PC-9 (cell line): ENCODE measurements around the gene MON1A. TPM values are rescaled to one million over a fixed set of nuclear protein-coding genes. Genes with fewer than 3 reads are reported as not detected.
"Not testable (repeated sequence)": the region's sequence is repeated elsewhere in the genome, so short reads cannot be mapped to it uniquely, and the experiment has no call there.

Experiments used
- BruUV-seq: library from RNA; stranded (reverse); fragments of 400-500 nt; replicated peaks from 2 replicates; lab custom pipeline; 2021; lab: Mats Ljungman, UMichigan
- CTCF ChIA-PET: fragments of 300-600 bp; sonication (Branson Sonifier 250); formaldehyde crosslinking; loops from one replicate; lab custom pipeline; 2022; ENCODE audit warnings: antibody characterized with exemption; lab: Charles Lee
- POLR2A ChIA-PET: fragments of 300-600 bp; sonication (Branson Sonifier 250); formaldehyde crosslinking; loops from one replicate; lab custom pipeline; 2022; ENCODE audit warnings: antibody characterized with exemption; ENCODE audit not compliant: unreplicated experiment; lab: Charles Lee
- DNase-seq, 2 experiments: peaks; one replicate each; pipeline versions ENCODE4 v3.0.0 to v3.0.0-alpha.2; 2015 to 2022; ENCODE audit warnings: mixed read lengths in 1 of 2
- H2AFZ ChIP-seq: fragments of 200-600 bp; sonication (generic); 2 replicates; pipeline ENCODE4 v1.8.1; 2017; ENCODE audit warnings: antibody characterized with exemption
- H3F3A ChIP-seq: fragments of 200-600 bp; sonication (generic); 2 replicates; pipeline ENCODE4 v1.8.1; 2017; ENCODE audit warnings: antibody characterized with exemption, mild to moderate bottlenecking, low read depth; ENCODE audit not compliant: insufficient read depth
- H3K27ac ChIP-seq: fragments of 200-600 bp; sonication (generic); 2 replicates; pipeline ENCODE4 v1.6.1; 2016; ENCODE audit warnings: mixed run types
- H3K27me3 ChIP-seq: fragments of 200-600 bp; sonication (generic); 2 replicates; pipeline ENCODE4 v1.6.1; 2016; ENCODE audit warnings: low read depth, mixed run types; ENCODE audit not compliant: insufficient read depth
- H3K36me3 ChIP-seq: fragments of 200-600 bp; sonication (generic); 2 replicates; pipeline ENCODE4 v1.6.1; 2016; ENCODE audit warnings: low read depth, mixed run types
- H3K4me1 ChIP-seq: fragments of 200-600 bp; sonication (generic); replicated peaks from 2 replicates; pipeline ENCODE4 v1.6.1; 2016; ENCODE audit warnings: mixed run types; ENCODE audit not compliant: insufficient read depth
- H3K4me2 ChIP-seq: fragments of 200-600 bp; sonication (generic); 2 replicates; pipeline ENCODE4 v1.6.1; 2017; ENCODE audit warnings: mixed run types
- H3K4me3 ChIP-seq: fragments of 200-600 bp; sonication (generic); 2 replicates; pipeline ENCODE4 v1.6.1; 2016; ENCODE audit warnings: mixed run types
- H3K79me2 ChIP-seq: fragments of 200-600 bp; sonication (generic); 2 replicates; pipeline ENCODE4 v1.6.1; 2017; ENCODE audit warnings: low read depth, mixed run types
- H3K9me2 ChIP-seq: fragments of 200-600 bp; sonication (generic); 2 replicates; pipeline ENCODE4 v1.8.1; 2017; ENCODE audit warnings: mild to moderate bottlenecking; ENCODE audit not compliant: insufficient read depth
- H3K9me3 ChIP-seq: fragments of 200-600 bp; sonication (generic); 2 replicates; pipeline ENCODE4 v1.8.1; 2016; ENCODE audit warnings: low read depth; ENCODE audit not compliant: insufficient read depth
- H4K20me1 ChIP-seq: fragments of 200-600 bp; sonication (generic); 2 replicates; pipeline ENCODE4 v1.8.1; 2017; ENCODE audit not compliant: insufficient read depth
- CTCF ChIP-seq: fragments of 200-600 bp; sonication (generic); conservative IDR thresholded peaks from 2 replicates; pipeline ENCODE4 v1.6.1; 2017; ENCODE audit warnings: mixed run types, antibody characterized with exemption, mild to moderate bottlenecking, moderate library complexity
- EZH2 ChIP-seq: fragments of 200-600 bp; sonication (generic); IDR thresholded peaks from 2 replicates; pipeline ENCODE4 v1.8.0; 2017; ENCODE audit warnings: antibody characterized with exemption, low read depth
- intact Hi-C: fragments of 100-400 bp; cut with micrococcal nuclease; formaldehyde crosslinking; loops from one replicate; pipeline ENCODE4 v1.10.0; 2022; ENCODE audit not compliant: unreplicated experiment
- total RNA-seq: library from RNA; stranded (reverse); gene quantifications from 2 replicates; pipeline ENCODE4 v1.2.3, GENCODE V29; 2021

MON1A gene
- total RNA-seq, 1 experiment from 2014 or later = 4.8 TPM

- Histone ChIP-seq H2AFZ (peak overlapping the region; percentile 76), H3K9me2 (no peaks in the 10 kb centered on the region), H3K36me3 (no peaks in the 10 kb centered on the region), H3K79me2 (peaks cover 32% of the 10 kb centered on the region), H3K4me3 (peak overlapping the region; percentile 43; the same call in 1 of the 2 replicates), H3K27me3 (no peaks in the 10 kb centered on the region), H3K4me2 (peak overlapping the region; percentile 75), H3K4me1 (peaks cover 38% of the 10 kb centered on the region), H3K27ac (peak overlapping the region; percentile 50), H3K9me3 (no peaks in the 10 kb centered on the region), H3F3A (peaks cover 35% of the 10 kb centered on the region), H4K20me1 (no peaks in the 10 kb centered on the region)
- ChIA-PET POLR2A (interaction anchor here (0.6 kb wide), 3 partner anchors 43 to 366 kb away, joined by 3 to 26 read pairs (median 4); no protein-coding TSS in a partner anchor), CTCF (interaction anchor here (0.5 to 1.8 kb wide), 9 partner anchors 8 to 1502 kb away, joined by 3 to 7 read pairs (median 4); partner anchors contain the start of genes INKA1 and MON1A)
- peak; percentile 73 to 78 for DNase-seq
- intact Hi-C loops = loop anchor here (1.0 to 5.0 kb wide), 4 partner anchors 67 to 204 kb away; no protein-coding TSS in a partner anchor
- no TSS peak for BruUV-seq
- peak; percentile 70 for TF ChIP-seq CTCF
- no peak for TF ChIP-seq EZH2
Measured at GRCh38 chr3:49906073-49906743, 23.4 kb downstream of the MON1A start.

DNA sequence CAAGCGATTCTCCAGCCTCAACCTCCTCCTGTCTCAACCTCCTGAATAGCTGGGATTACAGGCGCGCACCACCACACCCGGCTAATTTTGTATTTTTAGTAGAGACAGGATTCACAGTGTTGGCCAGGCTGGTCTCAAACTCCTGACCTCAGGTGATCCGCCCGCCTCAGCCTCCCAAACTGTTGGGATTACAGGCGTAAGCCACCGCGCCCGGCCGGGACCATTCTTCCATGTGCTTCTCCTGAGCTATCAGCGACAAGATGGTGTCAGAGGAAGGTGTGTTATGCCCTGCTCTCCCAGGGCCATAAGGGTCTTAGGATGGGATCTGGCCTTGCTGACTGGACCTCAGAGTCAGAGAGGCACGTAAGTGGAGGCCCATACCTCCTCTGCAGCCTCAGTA, 25.2 kb downstream of the MON1A start:
- H3K4me1 ChIP-seq = peaks cover 47% of the 10 kb centered on the region
- H2AFZ ChIP-seq, CTCF ChIA-PET, POLR2A ChIA-PET, H3K27ac ChIP-seq, H4K20me1 ChIP-seq, H3K36me3 ChIP-seq, DNase-seq, H3K27me3 ChIP-seq, H3K4me3 ChIP-seq, H3K9me2 ChIP-seq, H3K9me3 ChIP-seq: not testable (repeated sequence)
- peaks cover 50% of the 10 kb centered on the region for H3F3A ChIP-seq
- H3K79me2 ChIP-seq = peaks cover 44% of the 10 kb centered on the region
- intact Hi-C loops = loop anchor here (1.0 to 5.0 kb wide), 2 partner anchors 48 to 117 kb away; partner anchors contain the start of genes IP6K1 and TRAIP
- peak overlapping the region; percentile 75 for H3K4me2 ChIP-seq
- TSS peak; percentile 4 for BruUV-seq

DNA sequence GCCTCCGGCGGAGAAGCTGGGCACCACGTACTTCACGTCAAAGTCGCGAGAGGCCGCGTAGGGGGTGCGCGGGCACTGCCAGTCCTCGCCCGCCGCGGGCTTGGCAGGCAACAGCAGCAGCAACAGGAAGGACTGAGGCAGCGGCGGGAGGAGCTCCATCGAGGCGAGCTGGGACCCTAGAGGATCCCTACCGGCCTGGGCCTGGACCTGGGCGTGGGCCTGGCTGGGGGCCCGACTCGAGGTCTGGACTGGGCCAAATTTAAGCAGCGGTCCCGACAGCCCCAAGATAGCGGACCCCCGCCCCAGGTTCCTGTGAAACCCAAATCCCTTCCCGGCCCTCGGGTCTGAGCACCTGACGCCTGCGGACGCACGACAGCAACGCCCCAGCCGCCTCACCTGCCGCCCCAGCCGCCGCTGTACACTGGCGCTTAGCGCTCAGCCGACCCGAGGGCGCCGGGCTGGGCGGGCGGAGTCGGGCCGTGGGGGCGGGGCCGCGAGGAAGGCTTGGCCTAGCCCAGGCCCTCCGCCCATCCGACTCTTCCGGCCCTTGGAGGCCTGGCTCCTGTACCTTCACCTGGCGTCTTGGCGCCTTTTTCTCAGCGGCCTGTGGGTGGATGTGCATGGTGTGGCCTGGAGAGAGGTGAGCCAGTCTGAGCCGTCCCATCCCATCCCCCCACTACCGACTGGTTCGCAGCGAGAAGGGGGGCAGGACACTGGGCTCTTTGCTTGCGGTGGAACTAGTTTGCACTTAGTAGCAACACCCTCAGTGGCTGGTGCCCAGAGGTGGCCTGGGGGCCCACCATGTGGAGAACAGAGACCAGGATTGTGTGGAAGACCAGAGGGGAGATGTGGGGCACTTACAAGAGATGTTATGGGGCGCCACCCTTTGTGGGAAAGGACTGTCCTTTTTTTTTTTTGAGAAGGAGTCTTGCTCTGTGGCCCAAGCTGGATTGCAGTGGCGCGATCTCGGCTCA, 25.9 kb downstream of the MON1A start, which contains the start of gene MST1R:
TSS of gene MST1R (minus strand) at position 423 of the 974 bp plus-strand sequence. CDS start at position 159, 264 bp downstream.
- peak; percentile 90 to 98 for DNase-seq
- TF ChIP-seq EZH2 (no peak), CTCF (no peak)
- no peaks in the 10 kb centered on the region for H3K9me3 ChIP-seq
- no peaks in the 10 kb centered on the region for H3K27me3 ChIP-seq
- peak within 1 kb of the TSS; percentile 89 for H3K4me2 ChIP-seq
- intact Hi-C loops = loop anchor here (1.0 to 5.0 kb wide), 3 partner anchors 37 to 116 kb away; partner anchors contain the start of genes IP6K1, RBM6 and TRAIP
- H3K4me3 ChIP-seq = peak within 1 kb of the TSS; percentile 87
- no peaks in the 10 kb centered on the region for H3K9me2 ChIP-seq
- no peaks in the 10 kb centered on the region; the same call in 1 of the 2 replicates for H4K20me1 ChIP-seq
- H2AFZ ChIP-seq = no peak within 1 kb of the TSS
- H3K79me2 ChIP-seq = peaks cover 51% of the 10 kb centered on the region
- CTCF ChIA-PET = no interaction called here
- BruUV-seq = TSS peak; percentile 56
- no peaks in the 10 kb centered on the region; the same call in 1 of the 2 replicates for H3K36me3 ChIP-seq
- H3K4me1 ChIP-seq = peaks cover 53% of the 10 kb centered on the region
- peaks cover 51% of the 10 kb centered on the region for H3F3A ChIP-seq
- H3K27ac ChIP-seq = peak within 1 kb of the TSS; percentile 66
- POLR2A ChIA-PET = interaction anchor here (0.6 kb wide), 1 partner anchor 25 kb away, joined by 3 read pairs; no protein-coding TSS in a partner anchor
